ENCODE measurements around the gene PHOX2A.

The PHOX2A gene

GRCh38 chr11:72234920-72235319 lies 9.1 kb downstream of the PHOX2A start:
- no peak for DNase-seq (ENCODE audit: low read depth in 1 of 2, low spot score in 1 of 2)

DNA sequence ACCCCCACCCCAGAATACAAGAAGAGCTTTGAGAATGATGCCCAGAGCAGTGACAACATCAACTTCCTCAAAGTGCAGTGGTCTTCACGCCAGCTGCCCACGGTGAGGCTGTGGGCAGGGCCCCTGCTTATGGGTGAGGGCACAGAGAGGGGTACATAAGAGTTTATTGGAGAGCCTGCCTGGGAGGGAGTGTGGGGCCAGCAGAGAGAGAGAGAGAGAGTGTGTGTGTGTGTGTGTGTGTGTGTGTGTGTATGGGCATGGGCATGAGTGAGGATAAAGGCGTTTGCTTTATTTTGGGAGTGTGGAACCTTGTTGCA lies 9.5 kb downstream of the PHOX2A start:
- DNase-seq (ENCODE audit: low read depth in 1 of 2, low spot score in 1 of 2): no peak
- TF ChIP-seq SPI1 (IDR thresholded peaks at IDR 0.05; ENCODE audit: borderline replicate concordance, low read depth): no peak
- TF ChIP-seq GABPA (IDR thresholded peaks at IDR 0.05; ENCODE audit: low read depth): no peak
- TF ChIP-seq, protein P1, sequence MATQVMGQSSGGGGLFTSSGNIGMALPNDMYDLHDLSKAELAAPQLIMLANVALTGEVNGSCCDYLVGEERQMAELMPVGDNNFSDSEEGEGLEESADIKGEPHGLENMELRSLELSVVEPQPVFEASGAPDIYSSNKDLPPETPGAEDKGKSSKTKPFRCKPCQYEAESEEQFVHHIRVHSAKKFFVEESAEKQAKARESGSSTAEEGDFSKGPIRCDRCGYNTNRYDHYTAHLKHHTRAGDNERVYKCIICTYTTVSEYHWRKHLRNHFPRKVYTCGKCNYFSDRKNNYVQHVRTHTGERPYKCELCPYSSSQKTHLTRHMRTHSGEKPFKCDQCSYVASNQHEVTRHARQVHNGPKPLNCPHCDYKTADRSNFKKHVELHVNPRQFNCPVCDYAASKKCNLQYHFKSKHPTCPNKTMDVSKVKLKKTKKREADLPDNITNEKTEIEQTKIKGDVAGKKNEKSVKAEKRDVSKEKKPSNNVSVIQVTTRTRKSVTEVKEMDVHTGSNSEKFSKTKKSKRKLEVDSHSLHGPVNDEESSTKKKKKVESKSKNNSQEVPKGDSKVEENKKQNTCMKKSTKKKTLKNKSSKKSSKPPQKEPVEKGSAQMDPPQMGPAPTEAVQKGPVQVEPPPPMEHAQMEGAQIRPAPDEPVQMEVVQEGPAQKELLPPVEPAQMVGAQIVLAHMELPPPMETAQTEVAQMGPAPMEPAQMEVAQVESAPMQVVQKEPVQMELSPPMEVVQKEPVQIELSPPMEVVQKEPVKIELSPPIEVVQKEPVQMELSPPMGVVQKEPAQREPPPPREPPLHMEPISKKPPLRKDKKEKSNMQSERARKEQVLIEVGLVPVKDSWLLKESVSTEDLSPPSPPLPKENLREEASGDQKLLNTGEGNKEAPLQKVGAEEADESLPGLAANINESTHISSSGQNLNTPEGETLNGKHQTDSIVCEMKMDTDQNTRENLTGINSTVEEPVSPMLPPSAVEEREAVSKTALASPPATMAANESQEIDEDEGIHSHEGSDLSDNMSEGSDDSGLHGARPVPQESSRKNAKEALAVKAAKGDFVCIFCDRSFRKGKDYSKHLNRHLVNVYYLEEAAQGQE (IDR thresholded peaks at IDR 0.05; ENCODE audit: insufficient replicate concordance, low read depth): no peak
- no peak for TF ChIP-seq POLR2AphosphoS5 (IDR thresholded peaks at IDR 0.05; ENCODE audit: low read depth)
- H3K27ac ChIP-seq (replicated peaks): no peak overlapping the region

More at GRCh38 chr11:72234920-72235319, 9.1 kb downstream of the PHOX2A start:
- Histone ChIP-seq H3K27me3 (ENCODE audit: insufficient read depth, poor library complexity, severe bottlenecking) (peaks cover 6% of the 10 kb centered on the region), H3K27ac (replicated peaks) (no peak overlapping the region), H3K4me3 (replicated peaks; ENCODE audit: insufficient read depth, low read length) (no peak overlapping the region)
- TF ChIP-seq SPI1 (IDR thresholded peaks at IDR 0.05; ENCODE audit: borderline replicate concordance, low read depth): no peak
- TF ChIP-seq, protein P1 (IDR thresholded peaks at IDR 0.05; ENCODE audit: insufficient replicate concordance, low read depth): no peak
- TF ChIP-seq GABPA (IDR thresholded peaks at IDR 0.05; ENCODE audit: low read depth): no peak
- TF ChIP-seq, protein P2, sequence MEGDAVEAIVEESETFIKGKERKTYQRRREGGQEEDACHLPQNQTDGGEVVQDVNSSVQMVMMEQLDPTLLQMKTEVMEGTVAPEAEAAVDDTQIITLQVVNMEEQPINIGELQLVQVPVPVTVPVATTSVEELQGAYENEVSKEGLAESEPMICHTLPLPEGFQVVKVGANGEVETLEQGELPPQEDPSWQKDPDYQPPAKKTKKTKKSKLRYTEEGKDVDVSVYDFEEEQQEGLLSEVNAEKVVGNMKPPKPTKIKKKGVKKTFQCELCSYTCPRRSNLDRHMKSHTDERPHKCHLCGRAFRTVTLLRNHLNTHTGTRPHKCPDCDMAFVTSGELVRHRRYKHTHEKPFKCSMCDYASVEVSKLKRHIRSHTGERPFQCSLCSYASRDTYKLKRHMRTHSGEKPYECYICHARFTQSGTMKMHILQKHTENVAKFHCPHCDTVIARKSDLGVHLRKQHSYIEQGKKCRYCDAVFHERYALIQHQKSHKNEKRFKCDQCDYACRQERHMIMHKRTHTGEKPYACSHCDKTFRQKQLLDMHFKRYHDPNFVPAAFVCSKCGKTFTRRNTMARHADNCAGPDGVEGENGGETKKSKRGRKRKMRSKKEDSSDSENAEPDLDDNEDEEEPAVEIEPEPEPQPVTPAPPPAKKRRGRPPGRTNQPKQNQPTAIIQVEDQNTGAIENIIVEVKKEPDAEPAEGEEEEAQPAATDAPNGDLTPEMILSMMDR (IDR thresholded peaks at IDR 0.05; ENCODE audit: insufficient read depth, low read length): no peak
- no peak for TF ChIP-seq POLR2AphosphoS5 (IDR thresholded peaks at IDR 0.05; ENCODE audit: low read depth)

DNA sequence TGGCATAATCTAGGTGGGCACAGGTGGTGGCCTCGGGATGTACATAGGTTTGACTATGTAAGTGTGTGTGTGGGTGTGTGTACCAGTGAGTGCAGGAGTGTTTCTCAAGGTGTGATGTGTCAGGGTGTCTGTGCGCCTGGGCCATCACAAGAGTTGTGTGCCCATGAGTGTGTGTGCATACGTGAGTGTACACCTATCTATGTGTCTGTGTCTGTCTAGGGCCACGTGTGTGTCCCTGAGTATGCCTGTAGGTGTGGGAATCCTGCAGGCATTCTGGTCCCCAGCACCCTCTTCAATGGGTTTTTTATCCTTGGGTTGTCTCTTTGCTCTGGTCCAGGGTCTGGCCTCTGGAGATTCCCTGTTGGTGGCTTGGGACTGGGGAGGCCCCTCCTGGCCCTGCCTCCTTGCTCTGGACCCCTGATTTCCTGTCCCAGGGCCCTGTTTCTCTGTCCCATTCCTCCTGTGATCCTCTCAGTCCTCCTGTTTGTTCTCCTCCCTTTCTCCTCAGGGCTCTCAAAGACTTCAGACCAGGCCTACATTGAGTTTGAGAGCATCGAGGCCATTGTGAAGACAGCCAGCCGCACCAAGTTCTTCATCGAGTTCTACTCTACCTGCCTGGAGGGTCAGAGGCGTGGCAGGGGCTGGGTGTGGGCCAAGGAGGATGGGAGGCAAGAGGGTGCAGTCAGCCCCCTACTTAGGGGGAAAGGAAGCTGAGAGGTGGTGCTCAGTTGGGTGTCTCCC lies 10.0 kb downstream of the PHOX2A start:
- Histone ChIP-seq H3K27me3 (ENCODE audit: insufficient read depth, poor library complexity, severe bottlenecking) (peaks cover under 1% of the 10 kb centered on the region), H3K27ac (replicated peaks) (no peak overlapping the region), H3K4me3 (replicated peaks; ENCODE audit: insufficient read depth, low read length) (no peak overlapping the region)
- TF ChIP-seq, protein P2 (IDR thresholded peaks at IDR 0.05; ENCODE audit: insufficient read depth, low read length): no peak
- no peak for TF ChIP-seq POLR2AphosphoS5 (IDR thresholded peaks at IDR 0.05; ENCODE audit: low read depth)
- TF ChIP-seq, protein P1 (IDR thresholded peaks at IDR 0.05; ENCODE audit: insufficient replicate concordance, low read depth): no peak
- TF ChIP-seq SPI1 (IDR thresholded peaks at IDR 0.05; ENCODE audit: borderline replicate concordance, low read depth): no peak
- TF ChIP-seq GABPA (IDR thresholded peaks at IDR 0.05; ENCODE audit: low read depth): no peak
- DNase-seq (ENCODE audit: low read depth in 1 of 2, low spot score in 1 of 2): no peak

More for the DNA sequence above, 9.5 kb downstream of the PHOX2A start:
- Histone ChIP-seq H3K27me3 (ENCODE audit: insufficient read depth, poor library complexity, severe bottlenecking) (peaks cover 6% of the 10 kb centered on the region), H3K4me3 (replicated peaks; ENCODE audit: insufficient read depth, low read length) (no peak overlapping the region)
